GM12892 (cell line): ENCODE results near the gene RANBP1.

Experiments
- POLR2A ChIP-seq: IDR thresholded peaks from 2 replicates; pipeline ENCODE4 v1.6.1; 2011; ENCODE audit warnings: low read depth, low read length, control low read depth
- POLR2AphosphoS5 ChIP-seq: IDR thresholded peaks from 2 replicates; pipeline ENCODE4 v1.6.1; 2011; ENCODE audit warnings: low read depth, low read length, control low read depth
- TAF1 ChIP-seq: IDR thresholded peaks from 2 replicates; pipeline ENCODE4 v1.6.1; 2011; ENCODE audit warnings: low read depth, mild to moderate bottlenecking, control low read depth, low read length, borderline replicate concordance

GRCh38 chr22:20121856-20122415 is 6.0 kb downstream of the RANBP1 start:
- no peak for TF ChIP-seq TAF1
- no peak for TF ChIP-seq POLR2AphosphoS5
- TF ChIP-seq POLR2A = no peak
